HFF-Myc (cell line): ENCODE measurements around the gene STAU1.

Experiments used
- DNase-seq: peaks from one replicate; pipeline ENCODE4 v3.0.0-alpha.2; 2011; ENCODE audit warnings: low read depth; ENCODE audit errors: extremely low read depth
- H3K4me3 ChIP-seq: replicated peaks from 2 replicates; pipeline ENCODE4 v1.5.1; 2011; ENCODE audit warnings: low read depth, mild to moderate bottlenecking, control low read depth, low read length
- TF ChIP-seq, protein P1 (sequence below): IDR thresholded peaks from 2 replicates; pipeline ENCODE4 v1.5.1; 2012; ENCODE audit warnings: mild to moderate bottlenecking, low read depth, low read length, control low read depth; ENCODE audit errors: missing control alignments

Gene STAU1

DNA sequence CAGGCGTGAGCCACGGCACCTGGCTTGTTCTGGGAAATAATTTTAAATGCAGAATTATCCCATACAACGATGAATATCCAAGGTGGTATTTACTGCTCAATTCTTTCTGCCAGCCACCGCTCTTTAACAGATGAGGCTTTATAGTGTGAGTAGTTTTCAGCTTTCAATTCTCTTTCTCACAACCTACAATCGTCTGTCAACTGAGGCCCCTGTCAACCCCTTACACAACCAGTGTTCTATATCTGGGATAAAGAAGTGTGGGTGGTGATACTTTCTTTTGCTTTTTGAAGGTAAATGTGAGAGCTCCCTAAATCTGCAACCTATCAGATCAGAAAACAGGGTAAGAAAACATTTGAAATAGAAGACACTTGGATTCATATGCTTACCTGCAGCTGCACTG, 22.5 kb downstream of the STAU1 start:
- no peak overlapping the region for H3K4me3 ChIP-seq
- no peak for DNase-seq
- TF ChIP-seq, protein P1, sequence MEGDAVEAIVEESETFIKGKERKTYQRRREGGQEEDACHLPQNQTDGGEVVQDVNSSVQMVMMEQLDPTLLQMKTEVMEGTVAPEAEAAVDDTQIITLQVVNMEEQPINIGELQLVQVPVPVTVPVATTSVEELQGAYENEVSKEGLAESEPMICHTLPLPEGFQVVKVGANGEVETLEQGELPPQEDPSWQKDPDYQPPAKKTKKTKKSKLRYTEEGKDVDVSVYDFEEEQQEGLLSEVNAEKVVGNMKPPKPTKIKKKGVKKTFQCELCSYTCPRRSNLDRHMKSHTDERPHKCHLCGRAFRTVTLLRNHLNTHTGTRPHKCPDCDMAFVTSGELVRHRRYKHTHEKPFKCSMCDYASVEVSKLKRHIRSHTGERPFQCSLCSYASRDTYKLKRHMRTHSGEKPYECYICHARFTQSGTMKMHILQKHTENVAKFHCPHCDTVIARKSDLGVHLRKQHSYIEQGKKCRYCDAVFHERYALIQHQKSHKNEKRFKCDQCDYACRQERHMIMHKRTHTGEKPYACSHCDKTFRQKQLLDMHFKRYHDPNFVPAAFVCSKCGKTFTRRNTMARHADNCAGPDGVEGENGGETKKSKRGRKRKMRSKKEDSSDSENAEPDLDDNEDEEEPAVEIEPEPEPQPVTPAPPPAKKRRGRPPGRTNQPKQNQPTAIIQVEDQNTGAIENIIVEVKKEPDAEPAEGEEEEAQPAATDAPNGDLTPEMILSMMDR = no peak

DNA sequence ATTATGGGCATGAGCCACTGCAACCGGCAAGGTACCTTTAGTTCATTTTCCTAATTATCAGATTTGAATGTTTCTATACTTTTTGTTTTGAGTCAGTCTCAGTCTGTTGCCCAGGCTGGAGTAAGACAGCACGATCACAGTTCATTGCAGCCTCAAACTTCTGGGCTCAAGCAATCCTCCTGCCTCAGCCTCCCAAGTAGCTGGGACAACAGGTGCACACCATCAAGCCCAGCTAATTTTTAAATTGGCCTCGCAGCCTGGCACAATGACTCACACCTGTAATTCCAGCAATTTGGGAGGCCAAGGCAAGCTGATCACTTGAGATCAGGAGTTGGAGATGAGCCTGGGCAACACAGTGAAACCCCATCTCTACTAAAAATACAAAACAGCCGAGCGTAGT, 24.4 kb downstream of the STAU1 start:
- no peak overlapping the region for H3K4me3 ChIP-seq
- TF ChIP-seq, protein P1 = no peak
- DNase-seq = no peak

DNA sequence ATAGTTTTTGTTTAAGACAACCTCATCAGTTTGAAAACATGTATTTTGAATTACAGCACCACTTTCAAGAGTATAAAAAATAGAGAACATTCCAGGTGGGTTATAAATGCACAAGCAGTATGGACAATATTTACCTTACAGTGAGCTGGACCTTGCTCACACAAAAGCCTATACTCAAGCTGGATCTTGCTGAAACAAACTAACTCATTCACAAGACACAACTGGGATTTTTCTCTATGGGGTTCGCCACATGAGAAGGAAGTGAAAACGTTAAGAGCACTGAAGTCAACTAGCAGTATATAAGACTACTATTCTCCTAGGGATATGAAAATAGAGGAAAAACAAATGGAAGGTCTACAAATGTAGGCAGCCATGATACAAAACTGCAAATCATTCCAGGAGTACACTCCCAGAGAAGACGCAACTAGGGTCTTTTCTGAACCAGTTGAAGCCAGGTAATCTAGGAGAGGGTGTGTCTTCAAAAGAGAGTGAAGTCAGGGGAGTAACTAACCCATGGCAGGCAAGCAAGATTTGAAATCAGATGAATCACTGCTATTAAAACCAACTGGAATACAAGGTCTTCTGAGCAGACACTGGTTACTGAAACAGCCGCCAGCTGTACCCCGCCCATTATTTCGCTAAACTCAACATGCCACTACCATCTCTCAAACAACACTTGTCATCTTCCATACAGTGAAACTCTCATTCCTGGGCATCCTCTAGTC, 26.5 kb downstream of the STAU1 start:
- TF ChIP-seq, protein P1 = no peak
- no peak for DNase-seq
- H3K4me3 ChIP-seq = no peak overlapping the region

GRCh38 chr20:49160057-49160929, 27.8 kb downstream of the STAU1 start:
- DNase-seq = no peak
- H3K4me3 ChIP-seq = no peak overlapping the region
- TF ChIP-seq, protein P1 = no peak

- TF ChIP-seq, protein P1 = no peak
- H3K4me3 ChIP-seq = no peak overlapping the region
- DNase-seq = no peak
Measured at GRCh38 chr20:49157146-49157545, 31.0 kb downstream of the STAU1 start.

DNA sequence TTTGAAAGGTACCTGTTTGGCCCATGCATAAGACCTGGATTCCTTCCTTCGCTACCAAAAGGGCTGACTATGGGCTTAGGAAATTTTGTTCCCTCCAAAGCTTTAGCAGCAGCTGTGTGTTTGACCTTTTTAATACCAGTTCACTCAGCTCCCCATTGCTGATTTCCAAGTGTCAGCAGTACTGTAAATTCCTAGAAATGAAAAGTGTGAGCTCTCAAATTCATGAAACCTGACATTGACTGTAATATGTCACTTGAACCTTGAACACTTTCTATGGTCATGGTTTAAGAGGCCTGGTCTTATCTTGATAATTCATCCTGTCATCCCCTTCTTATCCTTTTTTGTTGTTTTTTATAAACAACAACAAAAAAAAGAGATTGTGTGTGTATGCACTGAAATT, 31.7 kb downstream of the STAU1 start:
- DNase-seq = no peak
- no peak overlapping the region for H3K4me3 ChIP-seq
- TF ChIP-seq, protein P1 = no peak
